ENCODE results near the gene DCDC1. TPM values are rescaled to one million over a fixed set of nuclear protein-coding genes. Genes with fewer than 3 reads are reported as not detected.

DCDC1 gene
- total RNA-seq, 4 donors from 2014 or later, result 0.83 TPM; not detected in 3

DNA sequence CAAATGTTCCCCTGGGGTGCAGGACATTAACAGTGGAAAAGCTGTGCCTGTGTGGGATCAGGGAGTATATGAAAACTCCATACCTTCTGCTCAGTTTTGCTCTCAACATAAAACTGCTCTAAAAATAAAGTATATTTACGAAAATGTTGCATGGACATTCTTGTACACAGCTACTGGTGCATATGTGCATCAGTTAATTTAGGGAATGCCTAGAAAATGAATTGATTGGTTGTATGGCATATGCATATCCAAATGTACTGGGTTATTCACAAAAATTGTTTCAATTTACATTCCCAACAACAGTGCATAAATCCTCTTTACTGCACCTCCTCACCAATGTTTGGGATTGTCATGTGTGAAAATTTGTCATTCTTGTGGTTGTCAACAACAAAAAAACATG lies 532.3 kb downstream of the DCDC1 start:
- no peak for TF ChIP-seq POLR2A (IDR thresholded peaks at IDR 0.05)
- TF ChIP-seq, protein P1, sequence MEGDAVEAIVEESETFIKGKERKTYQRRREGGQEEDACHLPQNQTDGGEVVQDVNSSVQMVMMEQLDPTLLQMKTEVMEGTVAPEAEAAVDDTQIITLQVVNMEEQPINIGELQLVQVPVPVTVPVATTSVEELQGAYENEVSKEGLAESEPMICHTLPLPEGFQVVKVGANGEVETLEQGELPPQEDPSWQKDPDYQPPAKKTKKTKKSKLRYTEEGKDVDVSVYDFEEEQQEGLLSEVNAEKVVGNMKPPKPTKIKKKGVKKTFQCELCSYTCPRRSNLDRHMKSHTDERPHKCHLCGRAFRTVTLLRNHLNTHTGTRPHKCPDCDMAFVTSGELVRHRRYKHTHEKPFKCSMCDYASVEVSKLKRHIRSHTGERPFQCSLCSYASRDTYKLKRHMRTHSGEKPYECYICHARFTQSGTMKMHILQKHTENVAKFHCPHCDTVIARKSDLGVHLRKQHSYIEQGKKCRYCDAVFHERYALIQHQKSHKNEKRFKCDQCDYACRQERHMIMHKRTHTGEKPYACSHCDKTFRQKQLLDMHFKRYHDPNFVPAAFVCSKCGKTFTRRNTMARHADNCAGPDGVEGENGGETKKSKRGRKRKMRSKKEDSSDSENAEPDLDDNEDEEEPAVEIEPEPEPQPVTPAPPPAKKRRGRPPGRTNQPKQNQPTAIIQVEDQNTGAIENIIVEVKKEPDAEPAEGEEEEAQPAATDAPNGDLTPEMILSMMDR (IDR thresholded peaks at IDR 0.05), result no peak
- Histone ChIP-seq H3K27me3 (no peaks in the 10 kb centered on the region), H3K9me3 (no peaks in the 10 kb centered on the region), H3K27ac (no peak overlapping the region), H3K36me3 (no peaks in the 10 kb centered on the region), H3K4me3 (no peak overlapping the region), H3K4me1 (no peaks in the 10 kb centered on the region)
- no peak for DNase-seq

DNA sequence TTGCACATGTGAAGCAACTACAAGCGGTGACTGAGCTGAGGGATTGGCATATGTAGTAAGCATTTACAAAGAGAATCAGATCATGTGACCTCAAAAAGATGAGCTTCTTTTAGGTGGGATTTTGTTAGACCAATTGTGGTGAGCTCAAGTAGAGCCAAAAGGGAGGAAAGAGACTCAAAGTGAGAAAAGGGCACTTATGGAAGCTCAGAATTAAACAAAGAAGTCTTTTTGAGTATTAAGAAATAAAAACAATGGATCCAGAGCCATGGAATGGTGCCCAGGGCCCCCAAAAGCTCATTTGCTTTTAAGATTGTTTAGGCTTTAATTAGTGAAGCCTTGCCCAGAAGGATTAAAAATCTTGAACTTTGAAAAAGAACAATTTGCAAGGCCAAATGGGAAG lies 536.7 kb downstream of the DCDC1 start:
- H3K4me1 ChIP-seq, result no peaks in the 10 kb centered on the region
- TF ChIP-seq, protein P1 (IDR thresholded peaks at IDR 0.05), result no peak
- TF ChIP-seq POLR2A (IDR thresholded peaks at IDR 0.05), result no peak

DNA sequence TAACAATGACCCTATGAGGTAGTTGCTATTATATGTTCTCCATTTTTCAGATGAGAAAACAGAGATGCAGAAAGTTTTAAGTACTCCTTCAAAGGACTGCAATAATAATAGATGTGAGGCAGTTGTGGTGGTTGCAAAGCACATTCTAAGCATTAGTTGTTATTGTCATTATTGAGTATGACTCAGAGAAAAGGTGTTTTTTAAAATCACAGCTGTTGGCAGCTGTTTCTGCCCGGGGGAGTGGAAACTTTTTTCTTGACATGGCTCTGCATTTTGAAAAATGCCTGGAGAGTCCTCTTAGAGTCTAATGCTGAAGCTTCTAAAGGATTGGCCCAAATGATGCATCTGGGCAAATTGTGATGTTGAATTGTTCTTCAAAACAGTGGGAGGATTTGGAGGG lies 538.9 kb downstream of the DCDC1 start:
- Histone ChIP-seq H3K4me1 (no peaks in the 10 kb centered on the region), H3K4me3 (no peak overlapping the region), H3K27me3 (no peaks in the 10 kb centered on the region), H3K9me3 (no peaks in the 10 kb centered on the region), H3K27ac (no peak overlapping the region), H3K36me3 (no peaks in the 10 kb centered on the region)
- no peak for DNase-seq
- TF ChIP-seq POLR2A (IDR thresholded peaks at IDR 0.05), result no peak
- TF ChIP-seq, protein P1 (IDR thresholded peaks at IDR 0.05), result no peak

More for the DNA sequence above, 536.7 kb downstream of the DCDC1 start:
- no peaks in the 10 kb centered on the region for H3K9me3 ChIP-seq
- no peak overlapping the region for H3K4me3 ChIP-seq
- DNase-seq, result no peak
- H3K36me3 ChIP-seq, result no peaks in the 10 kb centered on the region
- H3K27me3 ChIP-seq, result no peaks in the 10 kb centered on the region
- no peak overlapping the region for H3K27ac ChIP-seq

DNA sequence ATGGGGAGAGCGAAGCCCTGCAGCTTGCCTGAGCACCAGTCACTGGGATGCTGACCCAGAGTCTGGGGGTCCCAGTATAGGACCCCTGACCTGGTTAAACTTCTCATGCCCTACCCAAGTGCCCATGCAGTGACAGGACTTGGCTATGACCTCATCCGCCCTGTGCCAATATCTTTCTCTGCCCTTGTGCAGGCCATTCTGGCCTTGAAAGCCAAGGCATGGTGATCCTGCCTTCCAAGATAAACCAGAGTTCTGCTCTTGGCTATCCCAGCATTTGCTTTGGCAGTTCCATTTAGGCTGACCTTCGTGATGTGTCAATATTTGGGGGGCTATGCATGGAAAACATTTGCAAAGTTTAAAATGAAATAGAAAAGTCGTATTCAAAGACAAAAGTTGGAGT lies 542.6 kb downstream of the DCDC1 start:
- Histone ChIP-seq H3K36me3 (no peaks in the 10 kb centered on the region), H3K4me3 (no peak overlapping the region)
- no peak for TF ChIP-seq POLR2A (IDR thresholded peaks at IDR 0.05)
- TF ChIP-seq, protein P1 (IDR thresholded peaks at IDR 0.05), result no peak

DNA sequence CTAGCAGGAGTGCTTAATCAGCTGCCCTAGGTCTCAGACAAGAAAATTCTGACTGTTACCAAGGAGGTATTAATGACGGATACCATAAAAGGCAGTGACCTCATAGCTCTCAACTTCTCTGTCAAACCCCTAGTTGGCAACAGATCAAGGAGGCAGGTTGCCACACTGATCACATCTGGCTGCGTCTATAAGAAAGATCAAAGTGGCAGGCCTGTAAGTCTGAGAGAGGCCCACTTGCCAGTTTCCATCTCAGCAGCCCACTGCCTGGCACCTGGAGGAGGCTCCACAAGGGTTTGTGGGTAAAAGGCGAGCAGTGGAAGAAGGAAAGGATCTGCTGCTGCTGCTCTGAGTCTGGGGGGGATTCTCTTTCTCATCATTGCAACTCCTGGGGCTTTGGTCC lies 543.8 kb downstream of the DCDC1 start:
- no peak overlapping the region for H3K27ac ChIP-seq
- H3K4me3 ChIP-seq, result no peak overlapping the region
- no peaks in the 10 kb centered on the region for H3K4me1 ChIP-seq
- no peaks in the 10 kb centered on the region for H3K36me3 ChIP-seq
- DNase-seq, result no peak
- TF ChIP-seq POLR2A (IDR thresholded peaks at IDR 0.05), result no peak
- TF ChIP-seq, protein P1 (IDR thresholded peaks at IDR 0.05), result no peak
- H3K9me3 ChIP-seq, result no peaks in the 10 kb centered on the region
- H3K27me3 ChIP-seq, result no peaks in the 10 kb centered on the region

More for the DNA sequence above, 542.6 kb downstream of the DCDC1 start:
- DNase-seq, result no peak
- H3K27ac ChIP-seq, result no peak overlapping the region
- H3K4me1 ChIP-seq, result no peaks in the 10 kb centered on the region
- no peaks in the 10 kb centered on the region for H3K9me3 ChIP-seq
- no peaks in the 10 kb centered on the region for H3K27me3 ChIP-seq

DNA sequence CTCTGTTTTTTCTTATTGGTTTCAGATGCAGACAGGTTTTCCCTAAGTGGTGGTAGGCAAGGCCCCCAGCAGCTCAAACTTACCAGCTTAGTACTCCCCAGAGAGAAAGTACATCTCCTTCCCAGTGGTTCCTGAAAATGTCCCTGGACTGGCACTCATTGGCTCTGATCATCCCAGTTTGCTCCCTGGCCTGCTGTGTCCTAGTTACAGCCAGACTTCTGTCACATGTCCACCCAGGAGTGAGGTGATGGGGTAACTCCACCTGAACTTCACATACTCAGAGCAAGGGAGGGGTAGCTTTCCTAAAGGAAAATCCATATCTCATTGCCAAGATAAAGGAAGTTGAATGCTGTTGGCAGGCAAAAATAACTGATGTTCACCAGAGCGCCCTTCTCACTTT lies 546.4 kb downstream of the DCDC1 start:
- Histone ChIP-seq H3K4me1 (no peaks in the 10 kb centered on the region), H3K9me3 (no peaks in the 10 kb centered on the region), H3K27me3 (no peaks in the 10 kb centered on the region), H3K36me3 (no peaks in the 10 kb centered on the region), H3K27ac (no peak overlapping the region), H3K4me3 (no peak overlapping the region)
- no peak for DNase-seq
- TF ChIP-seq, protein P1 (IDR thresholded peaks at IDR 0.05), result no peak
- no peak for TF ChIP-seq POLR2A (IDR thresholded peaks at IDR 0.05)
